H1 (cell line): Measurements from ENCODE around the gene ARMC3. TPM values are rescaled to one million over a fixed set of nuclear protein-coding genes. Genes with fewer than 3 reads are reported as not detected.

ENCODE experiments used
- CTCF ChIA-PET: fragments of 300-600 bp; sonication (Branson Sonifier 250); formaldehyde crosslinking; loops from one replicate; lab custom pipeline; 2021; ENCODE audit not compliant: partially characterized antibody; lab: Charles Lee
- POLR2A ChIA-PET: fragments of 300-600 bp; sonication (Branson Sonifier 250); formaldehyde crosslinking; loops from one replicate; lab custom pipeline; 2021; ENCODE audit warnings: inconsistent platforms; ENCODE audit not compliant: partially characterized antibody; lab: Charles Lee
- DNase-seq, 2 experiments: peaks; one replicate each; pipeline versions ENCODE4 v3.0.0 to v3.0.0-alpha.2; 2010 to 2022; ENCODE audit warnings: low spot score in 2 of 2, low read depth in 1 of 2, mixed read lengths in 1 of 2
- FAIRE-seq: peaks from 2 replicates; lab custom pipeline; 2011; peaks lifted over from hg19 to GRCh38; lab: Jason Lieb, UNC
- H2AFZ ChIP-seq: 2 replicates; pipeline ENCODE4 v1.8.1; 2012; ENCODE audit warnings: low read length, inconsistent platforms
- H2AK5ac ChIP-seq: 2 replicates; pipeline ENCODE4 v1.6.1; 2013; ENCODE audit warnings: low read depth, low read length
- H2BK120ac ChIP-seq: replicated peaks from 2 replicates; pipeline ENCODE3; 2013; ENCODE audit warnings: low read depth, low read length, inconsistent platforms
- H2BK12ac ChIP-seq: 2 replicates; pipeline ENCODE4 v1.6.1; 2013; ENCODE audit warnings: low read depth, low read length
- H2BK15ac ChIP-seq: 2 replicates; pipeline ENCODE4 v1.6.1; 2013; ENCODE audit warnings: low read length
- H2BK20ac ChIP-seq: 2 replicates; pipeline ENCODE4 v1.6.1; 2013; ENCODE audit warnings: low read length
- H2BK5ac ChIP-seq: 2 replicates; pipeline ENCODE4 v1.6.1; 2013; ENCODE audit warnings: low read depth, low read length
- H3K14ac ChIP-seq: 2 replicates; pipeline ENCODE4 v1.6.1; 2013; ENCODE audit warnings: inconsistent platforms; ENCODE audit not compliant: insufficient read length
- H3K18ac ChIP-seq: 2 replicates; pipeline ENCODE4 v1.6.1; 2013; ENCODE audit warnings: low read length; ENCODE audit errors: extremely low read depth
- H3K23ac ChIP-seq: 2 replicates; pipeline ENCODE4 v1.6.1; 2013; ENCODE audit warnings: inconsistent platforms; ENCODE audit not compliant: insufficient read length
- H3K23me2 ChIP-seq: 2 replicates; pipeline ENCODE4 v1.6.1; 2013; ENCODE audit warnings: low read depth, low read length
- H3K27ac ChIP-seq: 2 replicates; pipeline ENCODE4 v1.6.1; 2011; ENCODE audit warnings: low read depth, low read length, inconsistent platforms
- H3K27me3 ChIP-seq, 4 experiments: replicated peaks in 1 of 4; 1 replicate in 1 of 4; 2 replicates in 3 of 4; pipeline versions ENCODE4 v1.6.1 to v1.8.1; 2011 to 2013; ENCODE audit warnings: low read length in 3 of 4, mild to moderate bottlenecking in 3 of 4, inconsistent platforms in 2 of 4, mixed read lengths in 2 of 4, moderate library complexity in 1 of 4; ENCODE audit not compliant: control insufficient read depth in 3 of 4, insufficient read depth in 3 of 4; ENCODE audit errors: extremely low read depth in 1 of 4
- H3K36me3 ChIP-seq, 4 experiments: 2 replicates each; pipeline versions ENCODE4 v1.6.1 to v1.8.1; 2011 to 2013; ENCODE audit warnings: mild to moderate bottlenecking in 4 of 4, low read length in 3 of 4, moderate library complexity in 2 of 4, control low read depth in 1 of 4, inconsistent platforms in 1 of 4; ENCODE audit not compliant: insufficient read depth in 4 of 4, control insufficient read depth in 2 of 4
- H3K4ac ChIP-seq: replicated peaks from 2 replicates; pipeline ENCODE3; 2013; ENCODE audit warnings: low read length, low read depth, mixed read lengths, inconsistent platforms; ENCODE audit not compliant: insufficient read length
- H3K4me1 ChIP-seq, 4 experiments: replicated peaks in 1 of 4; 1 replicate in 1 of 4; 2 replicates in 3 of 4; pipeline versions ENCODE4 v1.6.1 to v1.8.1; 2011 to 2013; ENCODE audit warnings: low read length in 3 of 4, inconsistent platforms in 2 of 4, mixed read lengths in 1 of 4; ENCODE audit not compliant: insufficient read depth in 4 of 4, control insufficient read depth in 3 of 4
- H3K4me2 ChIP-seq, 2 experiments: 2 replicates each; pipeline versions ENCODE4 v1.6.1 to v1.8.1; 2011 to 2013; ENCODE audit warnings: low read depth in 2 of 2, low read length in 2 of 2, control low read depth in 1 of 2, inconsistent platforms in 1 of 2, mild to moderate bottlenecking in 1 of 2; ENCODE audit not compliant: insufficient read depth in 1 of 2
- H3K4me3 ChIP-seq, 4 experiments: fragments of 200-600, 300-600 bp in 1 of 4; sonication (generic), shearing (Covaris generic), sonication (Bioruptor Twin) in 1 of 4; 2 replicates each; pipeline versions ENCODE4 v1.5.1 to v1.8.1; 2011 to 2016; ENCODE audit warnings: low read length in 4 of 4, low read depth in 3 of 4, control low read depth in 2 of 4, inconsistent platforms in 2 of 4, mild to moderate bottlenecking in 2 of 4, mixed read lengths in 1 of 4, moderate library complexity in 1 of 4; ENCODE audit not compliant: insufficient read depth in 2 of 4; ENCODE audit errors: extremely low read depth in 1 of 4
- H3K56ac ChIP-seq: replicated peaks from 2 replicates; pipeline ENCODE3; 2013; ENCODE audit warnings: low read depth, mild to moderate bottlenecking, mixed read lengths, low read length, inconsistent platforms; ENCODE audit not compliant: insufficient read length
- H3K79me1 ChIP-seq: 2 replicates; pipeline ENCODE4 v1.6.1; 2013; ENCODE audit warnings: low read depth, low read length, control low read depth
- H3K79me2 ChIP-seq, 2 experiments: 2 replicates each; pipeline versions ENCODE4 v1.6.1 to v1.8.1; 2012 to 2013; ENCODE audit warnings: low read length in 2 of 2, mild to moderate bottlenecking in 2 of 2, inconsistent platforms in 1 of 2; ENCODE audit not compliant: insufficient read depth in 2 of 2, control insufficient read depth in 1 of 2
- H3K9ac ChIP-seq, 4 experiments: replicated peaks in 1 of 4; 1 replicate in 1 of 4; 2 replicates in 3 of 4; pipeline versions ENCODE4 v1.6.1 to v1.8.1; 2011 to 2013; ENCODE audit warnings: low read depth in 3 of 4, low read length in 3 of 4, control low read depth in 2 of 4, mild to moderate bottlenecking in 2 of 4, moderate library complexity in 2 of 4, inconsistent platforms in 1 of 4; ENCODE audit errors: extremely low read depth in 1 of 4
- H3K9me3 ChIP-seq, 2 experiments: 2 replicates each; pipeline versions ENCODE4 v1.6.1 to v1.8.1; 2012 to 2013; ENCODE audit warnings: mild to moderate bottlenecking in 2 of 2, moderate library complexity in 2 of 2, control low read depth in 1 of 2, inconsistent platforms in 1 of 2, low read depth in 1 of 2, low read length in 1 of 2, mixed read lengths in 1 of 2; ENCODE audit not compliant: insufficient read depth in 2 of 2
- H4K20me1 ChIP-seq, 2 experiments: replicated peaks in 1 of 2; 2 replicates each; pipeline versions ENCODE3 to v1.8.1; 2011 to 2013; ENCODE audit warnings: inconsistent platforms in 2 of 2, low read length in 2 of 2, mild to moderate bottlenecking in 1 of 2; ENCODE audit not compliant: insufficient read depth in 2 of 2, control insufficient read depth in 1 of 2
- H4K5ac ChIP-seq: 2 replicates; pipeline ENCODE4 v1.6.1; 2013; ENCODE audit warnings: low read length, low read depth, mixed read lengths, inconsistent platforms; ENCODE audit not compliant: insufficient read length
- H4K8ac ChIP-seq: 2 replicates; pipeline ENCODE4 v1.8.0; 2013; ENCODE audit warnings: mild to moderate bottlenecking, moderate library complexity, low read length, inconsistent platforms; ENCODE audit not compliant: insufficient read depth; ENCODE audit errors: extremely low read depth
- H4K91ac ChIP-seq: replicated peaks from 2 replicates; pipeline ENCODE3; 2013; ENCODE audit warnings: low read length, mixed read lengths, inconsistent platforms; ENCODE audit not compliant: insufficient read length
- FOSL1 ChIP-seq: IDR thresholded peaks from 2 replicates; pipeline ENCODE4 v1.6.1; 2011; ENCODE audit warnings: mild to moderate bottlenecking, low read depth, low read length, moderate library complexity; ENCODE audit not compliant: insufficient read depth
- JUN ChIP-seq: IDR thresholded peaks from 2 replicates; pipeline ENCODE4 v1.6.1; 2011; ENCODE audit warnings: low read depth, mild to moderate bottlenecking, improper control_type of control experiment, low read length
- MAX ChIP-seq: IDR thresholded peaks from 2 replicates; pipeline ENCODE4 v1.6.1; 2012; ENCODE audit warnings: inconsistent platforms
- SIRT6 ChIP-seq: IDR thresholded peaks from one replicate; pipeline ENCODE4 v1.7.1; 2012; ENCODE audit warnings: low read length, inconsistent platforms
- ZNF274 ChIP-seq: IDR thresholded peaks from 2 replicates; pipeline ENCODE4 v1.7.0; 2012; ENCODE audit warnings: low read length, borderline replicate concordance; ENCODE audit errors: extremely low read depth
- polyA plus RNA-seq, 7 experiments: library from polyadenylated mRNA; depleted of rRNA in 3 of 7; stranded (reverse) in 5 of 7; unstranded in 2 of 7; fragments of >200 nt in 5 of 7; fragments of 200-250 nt in 2 of 7; gene quantifications; 1 replicate in 5 of 7; 2 replicates in 1 of 7; 4 replicates in 1 of 7; pipeline versions ENCODE4 v1.2.1 to v1.2.3, GENCODE V29; 2011 to 2013; ENCODE audit warnings: missing spikeins in 2 of 7, mixed read lengths in 2 of 7
- total RNA-seq: library from RNA; stranded (reverse); fragmentation: NEBNext Ultra II Directional; extraction: Animal tissue kit (Norgen Biotek cat#: 25700); gene quantifications from 2 replicates; pipeline ENCODE4 v1.2.1, GENCODE V29; 2021

The ARMC3 gene
- total and polyA plus RNA-seq, 2 of the 8 experiments (the other 6 are each of a cell fraction or from before 2014, with no cell fraction given), result 0.15 TPM

- Histone ChIP-seq H3K9ac (no peak overlapping the region), H3K14ac (no peak overlapping the region), H2AFZ (no peak overlapping the region), H4K8ac (no peak overlapping the region), H4K20me1 (no peaks in the 10 kb centered on the region), H3K36me3 (no peaks in the 10 kb centered on the region), H3K27me3 (no peaks in the 10 kb centered on the region), H3K9me3 (no peaks in the 10 kb centered on the region), H2BK15ac (no peak overlapping the region), H3K27ac (no peak overlapping the region), H3K56ac (no peak overlapping the region), H3K23ac (no peak overlapping the region), H3K18ac (no peak overlapping the region), H2AK5ac (no peak overlapping the region), H3K79me2 (no peaks in the 10 kb centered on the region), H4K91ac (no peak overlapping the region), H3K23me2 (no peaks in the 10 kb centered on the region), H4K5ac (no peak overlapping the region), H2BK5ac (no peak overlapping the region), H2BK120ac (no peak overlapping the region), H2BK12ac (no peak overlapping the region), H3K4me3 (no peak overlapping the region), H3K4me1 (no peaks in the 10 kb centered on the region), H3K4ac (no peak overlapping the region), H3K4me2 (no peak overlapping the region), H2BK20ac (no peak overlapping the region), H3K79me1 (no peaks in the 10 kb centered on the region)
- ChIA-PET CTCF (interaction anchor here (0.6 to 3.3 kb wide), 10 partner anchors 10 to 383 kb away, joined by 3 to 22 read pairs (median 3); no protein-coding TSS in a partner anchor), POLR2A (no interaction called here)
- DNase-seq (no peak), FAIRE-seq (no peak)
- TF ChIP-seq ZNF274 (no peak), FOSL1 (no peak), SIRT6 (no peak), JUN (no peak), MAX (no peak)
These were observed 106.9 kb downstream of the ARMC3 start for GRCh38 chr10:23034790-23035189.
